OCI-LY3 (cell line): ENCODE measurements around the gene RAD21L1.
"Not testable (repeated sequence)": the region's sequence is repeated elsewhere in the genome, so short reads cannot be mapped to it uniquely, and the experiment has no call there.

Experiments used
- H2AFZ ChIP-seq: fragments of 200-600, 300-600 bp; shearing (Covaris generic); 2 replicates; pipeline ENCODE4 v1.6.0; 2014; ENCODE audit warnings: antibody characterized with exemption, low read depth, low read length
- H3K27ac ChIP-seq: fragments of 200-600, 300-600 bp; sonication (generic); 2 replicates; pipeline ENCODE4 v1.5.1; 2014; ENCODE audit warnings: mild to moderate bottlenecking, low read length, moderate library complexity, mixed read lengths
- H3K27me3 ChIP-seq: fragments of 200-600, 300-600 bp; sonication (generic); 2 replicates; pipeline ENCODE4 v1.6.1; 2014; ENCODE audit warnings: low read depth, low read length, mixed read lengths
- H3K36me3 ChIP-seq: fragments of 200-600, 300-600 bp; sonication (generic); replicated peaks from 2 replicates; pipeline ENCODE3; 2014; ENCODE audit warnings: low read depth, low read length, mixed read lengths
- H3K4me1 ChIP-seq: fragments of 300-600, 200-600 bp; sonication (generic); 2 replicates; pipeline ENCODE4 v1.6.1; 2014; ENCODE audit warnings: low read length, mixed read lengths
- H3K4me2 ChIP-seq: fragments of 200-600, 300-600 bp; sonication (generic); 2 replicates; pipeline ENCODE4 v1.6.1; 2014; ENCODE audit warnings: low read length, mixed read lengths
- H3K4me3 ChIP-seq: fragments of 300-600, 200-600 bp; sonication (generic); 2 replicates; pipeline ENCODE4 v1.5.1; 2014; ENCODE audit warnings: antibody characterized with exemption, mild to moderate bottlenecking, low read length, moderate library complexity
- H3K79me2 ChIP-seq: fragments of 300-600, 200-600 bp; shearing (Covaris generic); 2 replicates; pipeline ENCODE4 v1.6.1; 2014; ENCODE audit warnings: mild to moderate bottlenecking, low read length, mixed read lengths
- H3K9ac ChIP-seq: fragments of 300-600, 200-600 bp; shearing (Covaris generic); 2 replicates; pipeline ENCODE4 v1.6.0; 2014; ENCODE audit warnings: mild to moderate bottlenecking, low read length, moderate library complexity
- H3K9me3 ChIP-seq: fragments of 200-600, 300-600 bp; shearing (Covaris generic); 2 replicates; pipeline ENCODE4 v1.6.1; 2014; ENCODE audit warnings: low read length, mixed read lengths; ENCODE audit not compliant: insufficient read depth
- H4K20me1 ChIP-seq: fragments of 200-600, 300-600 bp; sonication (generic); 2 replicates; pipeline ENCODE4 v1.6.1; 2016; ENCODE audit warnings: low read length, mixed read lengths; ENCODE audit not compliant: insufficient read depth
- EZH2phosphoT487 ChIP-seq: fragments of 200-600 bp; shearing (Covaris generic); IDR thresholded peaks from 2 replicates; pipeline ENCODE4 v1.6.1; 2018; ENCODE audit warnings: antibody characterized with exemption, mixed run types, low read depth
- TF ChIP-seq, protein P1 (sequence below): fragments of 200-600, 300-600 bp; sonication (generic); IDR thresholded peaks from 2 replicates; pipeline ENCODE4 v1.5.1; 2014; ENCODE audit warnings: antibody characterized with exemption, low read length, low read depth

Gene RAD21L1

DNA sequence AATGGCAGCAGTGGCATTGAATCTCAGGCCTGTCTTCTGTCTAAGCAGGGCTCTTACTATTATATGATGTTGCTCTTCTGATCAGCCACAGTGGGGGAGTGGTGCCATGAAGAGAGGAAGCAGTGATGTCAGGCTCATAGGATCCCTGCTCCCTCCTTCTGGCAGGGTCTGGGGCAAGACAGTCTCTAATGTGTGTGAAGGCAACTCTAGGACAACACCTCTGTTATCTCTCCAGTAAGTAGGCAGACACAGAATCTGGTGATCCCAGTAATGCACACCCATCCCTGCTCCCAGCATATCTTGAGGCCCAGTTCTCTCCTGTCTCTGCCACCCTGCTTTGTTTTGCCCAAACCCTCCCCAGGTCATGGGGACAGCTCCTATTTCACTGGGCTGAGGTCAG is 13.8 kb upstream of the RAD21L1 start:
- no peak overlapping the region for H3K4me3 ChIP-seq
- peaks cover 7% of the 10 kb centered on the region for H3K4me1 ChIP-seq
- no peak overlapping the region for H3K9ac ChIP-seq
- H3K27me3 ChIP-seq, result peaks cover 23% of the 10 kb centered on the region
- H3K9me3 ChIP-seq, result no peaks in the 10 kb centered on the region
- H3K36me3 ChIP-seq, result no peaks in the 10 kb centered on the region
- H4K20me1 ChIP-seq, result no peaks in the 10 kb centered on the region
- no peak overlapping the region for H3K4me2 ChIP-seq
- no peaks in the 10 kb centered on the region for H3K79me2 ChIP-seq
- no peak overlapping the region for H3K27ac ChIP-seq
- no peak overlapping the region for H2AFZ ChIP-seq
- TF ChIP-seq EZH2phosphoT487, result no peak
- TF ChIP-seq, protein P1, sequence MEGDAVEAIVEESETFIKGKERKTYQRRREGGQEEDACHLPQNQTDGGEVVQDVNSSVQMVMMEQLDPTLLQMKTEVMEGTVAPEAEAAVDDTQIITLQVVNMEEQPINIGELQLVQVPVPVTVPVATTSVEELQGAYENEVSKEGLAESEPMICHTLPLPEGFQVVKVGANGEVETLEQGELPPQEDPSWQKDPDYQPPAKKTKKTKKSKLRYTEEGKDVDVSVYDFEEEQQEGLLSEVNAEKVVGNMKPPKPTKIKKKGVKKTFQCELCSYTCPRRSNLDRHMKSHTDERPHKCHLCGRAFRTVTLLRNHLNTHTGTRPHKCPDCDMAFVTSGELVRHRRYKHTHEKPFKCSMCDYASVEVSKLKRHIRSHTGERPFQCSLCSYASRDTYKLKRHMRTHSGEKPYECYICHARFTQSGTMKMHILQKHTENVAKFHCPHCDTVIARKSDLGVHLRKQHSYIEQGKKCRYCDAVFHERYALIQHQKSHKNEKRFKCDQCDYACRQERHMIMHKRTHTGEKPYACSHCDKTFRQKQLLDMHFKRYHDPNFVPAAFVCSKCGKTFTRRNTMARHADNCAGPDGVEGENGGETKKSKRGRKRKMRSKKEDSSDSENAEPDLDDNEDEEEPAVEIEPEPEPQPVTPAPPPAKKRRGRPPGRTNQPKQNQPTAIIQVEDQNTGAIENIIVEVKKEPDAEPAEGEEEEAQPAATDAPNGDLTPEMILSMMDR, result no peak

- Histone ChIP-seq H3K9ac (peak overlapping the region; percentile 27; the same call in 1 of the 2 replicates), H3K4me3 (peak overlapping the region; percentile 55), H2AFZ (peak overlapping the region; percentile 98)
Measured at GRCh38 chr20:1212607-1213396, 13.0 kb upstream of the RAD21L1 start.

DNA sequence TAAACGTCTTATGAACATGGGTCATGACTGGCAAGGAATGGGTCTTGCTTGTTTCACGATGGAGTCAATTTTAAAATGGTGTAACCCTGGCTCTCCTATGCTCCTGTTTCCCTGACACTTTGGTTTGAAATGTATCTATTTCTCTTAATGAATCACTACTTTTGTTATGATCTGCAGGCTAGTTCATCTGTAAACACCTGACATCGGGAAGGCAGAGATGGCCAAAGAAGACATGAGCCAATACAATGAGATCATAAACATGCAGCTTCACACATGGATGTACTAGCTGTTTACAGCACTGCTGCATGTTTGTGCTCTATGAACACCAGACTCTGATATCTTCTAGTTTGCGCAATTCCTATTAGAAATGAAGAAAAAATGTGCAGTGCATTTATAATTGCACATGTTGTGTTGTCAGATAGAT is 11.0 kb upstream of the RAD21L1 start:
- H3K36me3 ChIP-seq, result no peaks in the 10 kb centered on the region
- H3K4me3 ChIP-seq, result no peak overlapping the region
- no peaks in the 10 kb centered on the region for H3K79me2 ChIP-seq
- no peaks in the 10 kb centered on the region for H4K20me1 ChIP-seq
- H2AFZ ChIP-seq, result no peak overlapping the region
- TF ChIP-seq, protein P1, result no peak
- TF ChIP-seq EZH2phosphoT487, result no peak
- peaks cover 10% of the 10 kb centered on the region for H3K27me3 ChIP-seq
- peaks cover 7% of the 10 kb centered on the region for H3K4me1 ChIP-seq
- H3K4me2 ChIP-seq, result no peak overlapping the region
- no peak overlapping the region for H3K27ac ChIP-seq
- H3K9ac ChIP-seq, result no peak overlapping the region
- no peaks in the 10 kb centered on the region for H3K9me3 ChIP-seq

More at GRCh38 chr20:1212607-1213396, 13.0 kb upstream of the RAD21L1 start:
- H3K79me2 ChIP-seq, result no peaks in the 10 kb centered on the region
- no peak for TF ChIP-seq EZH2phosphoT487
- TF ChIP-seq, protein P1, result peak; percentile 90
- no peak overlapping the region for H3K27ac ChIP-seq
- no peaks in the 10 kb centered on the region for H3K9me3 ChIP-seq
- H3K36me3 ChIP-seq, result no peaks in the 10 kb centered on the region
- no peaks in the 10 kb centered on the region for H4K20me1 ChIP-seq
- H3K4me2 ChIP-seq, result peak overlapping the region; percentile 79
- peaks cover 7% of the 10 kb centered on the region for H3K4me1 ChIP-seq
- peaks cover 23% of the 10 kb centered on the region for H3K27me3 ChIP-seq

DNA sequence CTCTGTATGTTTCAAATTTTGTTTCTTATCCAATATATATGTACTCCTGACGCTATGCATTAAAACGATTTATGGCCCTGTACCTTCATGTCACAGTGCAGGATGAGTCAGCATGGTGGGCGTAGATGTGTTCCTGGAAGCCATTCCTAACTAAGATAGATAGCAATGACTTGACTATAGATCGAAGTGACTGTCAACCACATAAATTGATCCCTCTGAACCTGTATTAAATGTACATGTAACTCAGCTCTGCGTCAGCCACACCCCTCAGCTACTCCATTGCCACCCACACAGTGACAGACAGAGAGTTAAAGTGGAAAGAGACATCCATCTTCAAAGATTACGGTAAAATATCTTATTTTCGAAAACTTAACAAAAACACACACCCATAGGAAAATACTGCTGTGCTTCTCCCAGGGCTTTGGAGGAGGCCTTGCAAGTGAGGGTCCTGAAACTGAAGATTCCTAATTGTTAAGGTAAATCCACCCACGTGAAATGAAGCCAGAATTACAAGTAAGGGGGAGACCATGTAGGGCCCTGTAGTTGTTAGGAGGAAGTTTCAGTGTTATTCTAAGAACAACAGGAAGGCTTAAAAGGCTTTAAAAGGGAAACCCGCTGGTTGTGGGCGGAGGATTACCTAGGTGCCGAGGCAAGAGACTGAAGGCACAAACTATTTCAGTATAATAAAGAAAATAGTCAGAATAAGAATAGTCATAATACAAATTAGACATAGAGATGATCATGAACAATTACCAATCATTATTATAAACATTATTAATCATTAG is 10.3 kb upstream of the RAD21L1 start:
- Histone ChIP-seq H2AFZ (no peak overlapping the region), H3K4me3 (no peak overlapping the region)

GRCh38 chr20:1216527-1217427 is 9.1 kb upstream of the RAD21L1 start:
- not testable (repeated sequence) for H3K9me3 ChIP-seq, H3K4me3 ChIP-seq, H3K9ac ChIP-seq, H3K79me2 ChIP-seq, H3K27me3 ChIP-seq, H3K36me3 ChIP-seq, H3K4me2 ChIP-seq, H2AFZ ChIP-seq, H4K20me1 ChIP-seq, H3K27ac ChIP-seq, H3K4me1 ChIP-seq

More for the DNA sequence above, 10.3 kb upstream of the RAD21L1 start:
- Histone ChIP-seq H3K27ac (no peak overlapping the region), H4K20me1 (no peaks in the 10 kb centered on the region), H3K9ac (no peak overlapping the region), H3K4me1 (peaks cover 7% of the 10 kb centered on the region), H3K9me3 (no peaks in the 10 kb centered on the region), H3K27me3 (peaks cover 3% of the 10 kb centered on the region; the same call in 1 of the 2 replicates), H3K36me3 (no peaks in the 10 kb centered on the region), H3K4me2 (no peak overlapping the region), H3K79me2 (no peaks in the 10 kb centered on the region)
- TF ChIP-seq, protein P1, result no peak
- TF ChIP-seq EZH2phosphoT487, result no peak
